Inflammatory macrophage treated with lipopolysaccharide for 1 hour (primary cell): Measurements from ENCODE around the gene DOCK3.
"Not testable (repeated sequence)": the region's sequence is repeated elsewhere in the genome, so short reads cannot be mapped to it uniquely, and the experiment has no call there.

ENCODE experiments used
- DNase-seq, 2 donors: peaks; one replicate each; pipeline ENCODE4 v3.0.0-alpha.2; 2020 to 2022

DOCK3 gene

GRCh38 chr3:50652709-50653108 lies 22.0 kb upstream of the DOCK3 start:
- DNase-seq: peak in 1 of 2 donors; percentile 15

DNA sequence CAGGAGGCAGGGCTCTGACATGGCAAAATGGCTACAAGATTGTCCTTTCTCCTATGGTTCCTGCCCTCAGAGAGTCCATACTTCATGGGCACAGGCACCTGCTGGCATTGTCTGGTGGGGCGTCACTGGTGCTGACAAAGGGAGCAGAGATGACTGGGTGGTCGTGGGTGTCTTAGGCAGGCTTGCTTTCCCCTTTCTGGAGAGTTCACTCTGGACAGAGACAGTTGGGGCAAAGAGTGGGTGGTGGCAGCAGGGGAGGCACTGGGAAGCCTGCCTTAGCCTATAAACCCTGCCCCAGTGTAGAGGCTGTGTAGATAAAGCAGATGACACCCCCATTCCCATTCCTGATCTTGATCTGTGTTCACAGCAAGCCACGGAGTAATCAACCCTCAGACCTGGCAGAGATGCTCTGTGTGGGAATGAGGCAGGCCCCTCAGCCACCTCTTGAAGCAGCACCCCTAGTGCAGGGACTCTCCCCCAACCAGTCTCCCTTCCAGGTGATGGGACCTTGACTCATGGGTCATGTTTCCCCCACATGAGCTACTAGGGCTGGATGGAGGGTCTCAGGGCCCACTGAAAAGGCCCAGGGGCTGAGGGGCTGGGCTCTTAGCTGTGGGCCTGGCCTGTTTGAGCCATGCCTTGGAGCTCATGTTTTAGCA lies 20.7 kb upstream of the DOCK3 start:
- DNase-seq: no peak

DNA sequence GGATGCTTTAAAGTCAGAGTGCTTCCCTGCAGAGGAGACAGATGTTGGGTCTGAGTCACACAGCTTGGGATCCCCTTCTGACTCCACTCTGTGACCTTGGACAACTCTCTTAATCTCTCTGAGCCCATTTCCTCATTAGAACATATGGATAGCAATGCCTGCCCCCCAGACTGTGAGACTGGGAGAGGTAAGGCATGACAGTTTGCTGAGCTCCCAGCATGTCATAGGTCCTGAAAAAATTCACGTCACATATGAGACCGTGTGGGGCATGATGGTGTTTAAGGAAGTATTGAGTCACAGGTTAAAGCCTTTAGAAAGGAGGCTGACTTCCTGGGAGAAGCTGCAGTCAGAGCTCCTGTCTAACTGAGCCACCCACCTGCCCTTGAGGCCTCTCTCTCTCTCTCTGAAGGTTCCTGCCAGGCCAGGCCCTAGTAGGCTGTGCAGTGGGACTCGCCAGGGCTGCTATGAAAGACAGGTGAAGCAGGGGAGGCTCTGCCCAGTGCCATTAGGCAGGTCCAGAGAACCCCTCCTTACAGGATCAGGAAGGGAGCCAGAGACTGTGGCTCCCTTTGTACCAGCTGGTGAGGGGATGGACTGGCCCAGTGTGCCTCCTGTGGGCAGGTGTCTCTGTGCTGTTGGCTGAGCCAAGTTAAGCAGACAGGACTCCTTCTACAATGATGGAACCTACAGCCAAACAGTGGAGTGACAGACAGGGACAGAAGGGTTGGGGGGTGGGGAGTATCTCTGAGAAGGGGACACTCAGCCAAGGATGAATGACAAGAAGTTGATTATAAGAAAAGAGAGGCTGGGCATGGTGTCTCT lies 19.5 kb upstream of the DOCK3 start:
- DNase-seq: peak in 1 of 2 donors; percentile 63

GRCh38 chr3:50656417-50657195 lies 18.1 kb upstream of the DOCK3 start:
- no peak for DNase-seq

DNA sequence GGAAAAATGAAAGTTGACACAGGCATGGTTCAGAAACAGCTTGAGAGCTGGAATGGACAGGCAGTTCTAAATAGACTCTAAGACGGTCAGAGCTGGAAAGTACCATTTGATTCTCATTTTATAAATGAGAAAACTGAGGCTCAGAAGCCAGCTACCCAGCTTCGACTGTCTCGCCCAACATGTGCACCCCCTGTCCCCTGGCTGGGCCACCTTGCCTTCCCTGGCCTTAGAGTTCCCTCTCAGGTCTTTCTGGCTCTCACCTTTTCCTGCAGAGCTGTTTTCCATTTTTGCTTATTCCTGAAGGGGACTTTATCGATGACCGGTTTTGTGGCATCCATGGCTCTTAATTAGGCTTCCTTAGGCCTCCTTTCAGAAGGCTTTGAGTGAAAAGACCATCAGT lies 17.3 kb upstream of the DOCK3 start:
- no peak for DNase-seq

- DNase-seq: no peak
These were observed 16.9 kb upstream of the DOCK3 start for GRCh38 chr3:50657816-50658215.

DNA sequence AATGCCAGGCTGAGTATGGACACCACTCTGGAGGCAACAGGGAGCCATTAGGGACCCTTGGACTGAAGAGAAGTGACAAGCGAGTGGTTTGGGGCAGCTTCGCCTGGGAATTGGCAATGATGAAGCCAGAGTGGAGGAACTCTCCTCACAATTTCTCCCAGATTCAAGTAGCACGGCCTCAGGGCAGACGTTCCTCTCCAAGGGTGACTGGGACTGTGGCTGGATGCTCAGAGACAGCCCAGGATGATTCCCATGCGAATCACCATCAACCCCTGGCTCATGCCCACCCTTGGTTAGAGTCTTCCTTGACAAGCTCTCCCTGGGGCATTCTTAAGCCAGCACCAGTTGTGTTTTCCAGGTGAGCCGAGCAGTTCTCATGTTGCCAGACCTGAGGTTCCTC lies 16.3 kb upstream of the DOCK3 start:
- DNase-seq: no peak

GRCh38 chr3:50658831-50659230 lies 15.9 kb upstream of the DOCK3 start:
- no peak for DNase-seq

GRCh38 chr3:50660386-50660785 lies 14.3 kb upstream of the DOCK3 start:
- no peak for DNase-seq

DNA sequence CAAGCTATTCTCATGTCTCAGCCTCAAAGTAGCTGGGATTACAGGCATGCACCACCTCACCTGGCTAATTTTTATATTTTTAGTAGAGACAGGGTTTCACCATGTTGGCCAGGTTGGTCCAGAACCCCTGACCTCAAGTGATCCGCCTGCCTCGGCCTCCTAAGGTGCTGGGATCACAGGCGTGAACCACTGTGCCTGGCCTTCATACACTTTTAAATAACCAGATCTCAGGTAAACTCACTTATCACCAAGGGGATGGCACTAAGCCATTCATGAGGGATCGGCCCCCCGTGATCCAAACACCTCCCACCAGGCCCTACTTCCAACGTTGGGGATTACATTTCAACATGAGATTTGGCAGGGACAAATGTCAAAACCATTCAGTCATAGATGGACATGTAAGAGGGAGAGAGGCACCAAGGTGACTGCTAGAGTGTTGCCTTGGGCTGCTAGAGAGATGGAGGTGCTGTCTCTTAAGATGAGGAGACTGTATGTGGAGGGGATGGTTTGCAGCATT lies 13.3 kb upstream of the DOCK3 start:
- DNase-seq: no peak

DNA sequence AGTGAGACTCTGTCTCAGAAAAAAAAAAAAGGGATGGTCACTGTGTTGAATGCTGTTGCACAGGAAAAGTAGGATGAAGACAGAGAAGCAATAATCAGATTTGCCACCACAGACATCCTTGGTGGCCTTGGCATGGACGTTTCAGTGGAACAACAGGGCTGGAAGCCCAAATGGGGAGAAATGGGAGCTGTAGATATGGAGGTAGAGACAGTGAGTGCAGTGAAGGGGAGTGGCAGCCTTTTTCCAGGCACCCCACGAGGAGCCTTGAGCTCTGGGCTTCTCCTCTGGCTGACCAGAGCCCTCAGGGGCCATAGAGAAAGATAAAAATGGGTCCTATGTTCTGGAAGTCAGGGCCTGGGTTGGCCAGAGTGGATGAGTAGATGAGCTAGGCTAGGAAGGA lies 12.3 kb upstream of the DOCK3 start:
- no peak for DNase-seq

- peak; percentile 63 to 87 for DNase-seq
These were observed 9.5 kb upstream of the DOCK3 start for GRCh38 chr3:50665081-50665840.

- DNase-seq: not testable (repeated sequence)
These were observed 8.9 kb upstream of the DOCK3 start for GRCh38 chr3:50665841-50666115.

- DNase-seq: no peak
These were observed 7.9 kb upstream of the DOCK3 start for GRCh38 chr3:50666837-50667236.

DNA sequence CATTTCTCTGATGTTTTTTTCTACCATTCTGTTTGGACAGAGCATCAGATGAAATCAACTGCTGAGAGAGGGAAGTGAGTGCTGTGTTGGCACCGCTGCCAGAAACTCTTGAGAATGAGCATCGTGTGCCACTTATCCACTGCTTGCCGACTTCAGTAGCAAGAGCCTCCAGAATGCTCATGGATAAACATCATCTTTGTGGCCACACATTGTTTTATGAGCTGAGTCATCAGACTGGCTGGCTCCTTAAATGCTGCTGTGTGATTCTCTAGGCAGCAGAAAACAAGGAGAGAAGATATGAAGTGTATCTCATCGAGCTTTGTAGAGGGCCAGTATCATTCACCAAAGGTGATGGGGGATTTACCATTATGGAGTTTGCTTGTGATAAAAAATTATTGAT lies 3.4 kb upstream of the DOCK3 start:
- no peak for DNase-seq

DNA sequence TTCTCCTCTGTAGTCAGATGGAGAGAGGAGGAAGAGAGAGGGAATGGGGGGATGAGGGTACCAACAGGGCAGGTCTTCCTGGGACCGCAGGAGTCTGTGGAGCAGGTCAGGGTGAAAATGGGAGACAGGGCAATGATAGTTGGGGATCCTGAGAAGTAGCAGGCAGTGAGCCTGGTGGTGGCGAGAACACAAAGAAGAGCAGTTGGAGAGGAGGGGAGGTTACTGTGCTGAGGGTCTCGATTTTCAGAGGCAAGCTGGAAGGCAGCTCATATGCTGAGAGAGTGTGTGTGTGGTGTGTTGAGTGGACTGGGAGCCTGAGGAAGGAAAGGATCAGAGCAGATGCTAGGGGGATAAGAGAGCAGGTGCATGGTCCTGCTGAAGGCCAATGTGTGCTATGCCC lies 2.1 kb upstream of the DOCK3 start:
- no peak for DNase-seq

GRCh38 chr3:50673931-50674330 lies 796 bp upstream of the DOCK3 start:
- DNase-seq: peak; percentile 49 to 73

DNA sequence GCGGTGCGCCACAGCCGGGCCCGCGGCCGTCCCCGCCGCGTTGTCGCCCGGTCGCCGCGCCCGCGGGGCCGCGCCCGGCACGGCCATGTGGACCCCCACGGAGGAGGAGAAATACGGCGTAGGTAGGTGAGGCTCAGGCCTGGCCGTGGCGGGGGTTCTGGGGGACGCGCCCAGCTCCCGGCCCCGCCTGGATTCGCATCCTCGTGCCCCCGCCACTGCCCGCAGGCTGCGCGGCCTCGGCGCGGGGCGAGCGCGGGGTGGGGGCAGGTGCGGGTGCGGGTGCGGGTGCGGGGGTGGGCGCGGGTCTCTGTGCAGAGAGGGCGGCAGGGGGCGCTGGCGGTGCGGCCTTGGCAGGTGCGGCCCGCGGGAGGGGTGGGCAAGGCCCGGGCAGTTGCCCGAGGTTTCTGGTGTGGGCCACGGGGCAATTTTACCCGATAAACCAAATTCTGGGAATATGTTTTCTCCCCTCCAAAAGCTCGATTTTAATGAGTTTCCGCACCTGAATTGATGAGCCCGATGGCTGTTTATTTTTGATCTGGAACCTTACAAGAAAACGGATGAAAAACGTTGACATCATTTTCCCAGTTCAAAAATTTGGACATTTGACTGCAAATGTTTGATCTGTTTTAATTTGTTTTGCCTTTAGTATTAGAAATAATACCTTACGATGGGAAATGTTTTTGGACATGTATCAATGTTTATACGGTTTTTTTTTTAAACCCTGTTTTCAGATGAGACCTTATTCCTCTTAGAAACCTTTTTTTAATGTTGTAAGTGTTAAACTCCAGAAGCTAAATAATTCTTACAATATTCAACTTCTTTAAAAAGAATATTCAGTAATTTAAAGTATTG lies 678 bp downstream of the DOCK3 start:
- peak in 1 of 2 donors; percentile 38 for DNase-seq

DNA sequence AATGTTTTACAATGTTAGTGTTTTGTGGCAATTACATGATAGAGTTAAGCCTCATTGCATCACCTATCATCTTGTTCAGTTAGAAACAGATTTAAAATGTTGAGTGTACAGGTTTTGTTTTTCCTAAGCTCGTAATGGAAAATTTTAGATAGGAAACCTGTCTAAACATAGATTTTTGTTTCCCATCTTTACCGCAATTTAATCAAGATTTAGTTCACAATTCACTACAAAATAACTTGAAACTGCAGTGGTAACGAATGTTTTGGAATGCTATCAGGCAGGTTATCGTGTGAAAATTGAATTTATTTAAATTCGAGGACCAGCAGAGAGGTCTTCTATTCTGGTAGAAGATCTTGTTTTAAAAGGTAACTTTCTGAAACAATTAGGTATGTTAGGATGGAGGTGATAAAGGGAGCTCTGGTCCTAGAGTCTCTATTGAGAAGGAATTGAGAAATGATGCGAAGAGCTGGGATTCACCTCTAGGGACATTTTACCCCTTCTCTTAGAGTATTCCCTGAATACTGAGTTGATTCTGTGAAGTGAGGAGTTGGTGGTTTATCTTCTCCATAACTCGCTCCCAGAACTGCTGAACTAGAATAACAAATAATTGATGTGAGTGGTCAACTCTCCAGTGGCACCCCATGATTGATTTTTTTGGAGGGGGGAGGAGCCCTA lies 1.4 kb downstream of the DOCK3 start:
- DNase-seq: no peak

DNA sequence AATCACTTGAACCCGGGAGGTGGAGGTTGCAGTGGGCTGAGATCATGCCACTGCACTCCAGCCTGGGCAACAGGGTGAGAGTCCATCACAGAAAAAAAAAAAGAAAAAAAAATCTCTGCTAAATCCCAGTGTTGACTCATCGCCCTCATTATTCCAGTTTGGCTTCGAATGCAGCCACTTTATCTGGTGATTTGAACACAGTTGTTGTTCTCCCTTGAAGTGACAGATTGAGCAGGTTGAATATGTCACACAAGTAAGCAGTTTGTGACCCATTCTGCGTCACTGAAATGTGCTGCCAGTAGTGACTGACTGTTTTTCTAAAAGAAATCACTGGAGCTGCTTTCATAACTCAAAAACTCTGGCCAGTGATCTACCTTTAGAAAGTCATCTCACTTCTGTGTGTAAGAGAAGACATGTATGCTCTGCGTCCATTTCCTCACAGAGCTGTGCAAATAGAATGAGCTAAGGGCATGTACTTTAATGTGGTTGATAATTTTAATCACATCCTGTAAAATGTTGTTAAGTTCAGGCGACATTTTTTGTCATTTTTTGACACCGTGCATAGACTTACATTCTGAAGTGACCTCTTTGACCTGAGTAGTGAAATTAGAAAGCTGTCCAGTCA lies 12.5 kb downstream of the DOCK3 start:
- DNase-seq: no peak

- DNase-seq: no peak
These were observed 13.2 kb downstream of the DOCK3 start for GRCh38 chr3:50687916-50688315.
